GM23248 (cell line): Measurements from ENCODE around the gene POMZP3. TPM values are rescaled to one million over a fixed set of nuclear protein-coding genes. Genes with fewer than 3 reads are reported as not detected.
A peak's percentile ranks its signal among the peaks of the same experiment; 100 is the strongest.
"Not testable (repeated sequence)": the region's sequence is repeated elsewhere in the genome, so short reads cannot be mapped to it uniquely, and the experiment has no call there.

Experiments
- DNase-seq: peaks from one replicate; pipeline ENCODE4 v3.0.0-alpha.2; 2015
- H2AFZ ChIP-seq: fragments of 200-600 bp; sonication (generic); 2 replicates; pipeline ENCODE4 v1.6.1; 2016; ENCODE audit warnings: antibody characterized with exemption
- H3F3A ChIP-seq: fragments of 200-600 bp; sonication (generic); 2 replicates; pipeline ENCODE4 v1.6.1; 2016; ENCODE audit warnings: mild to moderate bottlenecking, antibody characterized with exemption, mixed run types; ENCODE audit not compliant: insufficient read depth
- H3K27ac ChIP-seq: fragments of 200-600 bp; sonication (generic); 2 replicates; pipeline ENCODE4 v1.5.1; 2016; ENCODE audit warnings: mild to moderate bottlenecking
- H3K27me3 ChIP-seq: fragments of 200-600 bp; sonication (generic); replicated peaks from 2 replicates; pipeline ENCODE4 v1.6.1; 2016; ENCODE audit warnings: mild to moderate bottlenecking; ENCODE audit not compliant: insufficient read depth
- H3K36me3 ChIP-seq: fragments of 200-600 bp; sonication (generic); 2 replicates; pipeline ENCODE4 v1.6.1; 2016; ENCODE audit warnings: low read depth, mild to moderate bottlenecking
- H3K4me1 ChIP-seq: fragments of 200-600 bp; sonication (generic); 2 replicates; pipeline ENCODE4 v1.6.1; 2016; ENCODE audit warnings: mild to moderate bottlenecking; ENCODE audit not compliant: insufficient read depth
- H3K4me2 ChIP-seq: fragments of 200-600 bp; sonication (generic); one replicate; pipeline ENCODE4 v1.6.1; 2016; ENCODE audit warnings: mild to moderate bottlenecking; ENCODE audit not compliant: unreplicated experiment
- H3K4me3 ChIP-seq: fragments of 200-600 bp; sonication (generic); 2 replicates; pipeline ENCODE4 v1.5.1; 2016; ENCODE audit warnings: mild to moderate bottlenecking
- H3K79me2 ChIP-seq: fragments of 200-600 bp; sonication (generic); 2 replicates; pipeline ENCODE4 v1.6.1; 2016; ENCODE audit warnings: mild to moderate bottlenecking; ENCODE audit not compliant: insufficient read depth
- H3K9ac ChIP-seq: fragments of 200-600 bp; sonication (generic); 2 replicates; pipeline ENCODE4 v1.6.1; 2016; ENCODE audit warnings: mild to moderate bottlenecking
- H3K9me2 ChIP-seq: fragments of 200-600 bp; sonication (generic); 2 replicates; pipeline ENCODE4 v1.6.1; 2016; ENCODE audit warnings: mixed run types, mild to moderate bottlenecking, moderate library complexity; ENCODE audit not compliant: insufficient read depth
- H3K9me3 ChIP-seq: fragments of 200-600 bp; sonication (generic); one replicate; pipeline ENCODE4 v1.6.1; 2017; ENCODE audit warnings: low read depth
- H4K20me1 ChIP-seq: fragments of 200-600 bp; sonication (generic); 2 replicates; pipeline ENCODE4 v1.6.0; 2016; ENCODE audit not compliant: insufficient read depth
- WGBS, 2 experiments: methylation state at CpG; one replicate each; pipeline ENCODE4 v1.1.6; 2015 to 2017; ENCODE audit warnings: low lambda C conversion rate in 2 of 2, low coverage in 1 of 2; ENCODE audit errors: missing lambda C conversion rate in 2 of 2; 5-methylcytosine and 5-hydroxymethylcytosine counted together
- in situ Hi-C: fragments of 300-500 bp; cut with MboI; formaldehyde crosslinking; loops from 2 replicates; pipeline ENCODE4 v1.15.0; 2020
- polyA plus RNA-seq: library from polyadenylated mRNA; unstranded; fragments of >200 nt; fragmentation: Nextera tagmentation; extraction: Ambion mirVana; gene quantifications from 2 replicates; pipeline ENCODE4 v1.2.1, GENCODE V29; 2016
- total RNA-seq: library from RNA; depleted of rRNA; stranded (reverse); fragments of >200 nt; shearing (Covaris generic); gene quantifications from 2 replicates; pipeline ENCODE4 v1.2.3, GENCODE V29; 2014

Gene POMZP3
- total and polyA plus RNA-seq, 2 experiments from 2014 or later: 5.9 to 16.5 TPM

- H3K36me3 ChIP-seq, H3K9me3 ChIP-seq, in situ Hi-C loops, H2AFZ ChIP-seq, H3K27me3 ChIP-seq, H4K20me1 ChIP-seq, H3K9me2 ChIP-seq: not testable (repeated sequence)
- Histone ChIP-seq H3K9ac (peak overlapping the region; percentile 22; the same call in 1 of the 2 replicates), H3F3A (peaks cover 37% of the 10 kb centered on the region), H3K4me1 (peaks cover 36% of the 10 kb centered on the region), H3K27ac (peak overlapping the region; percentile 68), H3K4me2 (peak overlapping the region; percentile 34), H3K79me2 (peaks cover 87% of the 10 kb centered on the region), H3K4me3 (0 out of 2 replicates have a peak overlapping the region, but pooled peaks have one; percentile 21)
- peak; percentile 60 for DNase-seq
- 6 to 15% methylated on average over 4 of the region's 4 CpGs for WGBS, 2 experiments
These were observed 56.7 kb downstream of the POMZP3 start for GRCh38 chr7:76570324-76570775.

- H3K27me3 ChIP-seq, in situ Hi-C loops, H4K20me1 ChIP-seq, H2AFZ ChIP-seq, H3K9me3 ChIP-seq, H3K27ac ChIP-seq, H3K4me3 ChIP-seq, H3K9me2 ChIP-seq, H3K9ac ChIP-seq, H3K36me3 ChIP-seq: not testable (repeated sequence)
- peak; percentile 56 for DNase-seq
- peaks cover 36% of the 10 kb centered on the region for H3K4me1 ChIP-seq
- H3K4me2 ChIP-seq: peak overlapping the region; percentile 40
- H3F3A ChIP-seq: peaks cover 37% of the 10 kb centered on the region
- peaks cover 84% of the 10 kb centered on the region for H3K79me2 ChIP-seq
These were observed 58.3 kb downstream of the POMZP3 start for GRCh38 chr7:76568742-76569141.

GRCh38 chr7:76567753-76568152, 59.3 kb downstream of the POMZP3 start:
- H4K20me1 ChIP-seq, H3K4me2 ChIP-seq, H2AFZ ChIP-seq, in situ Hi-C loops, H3K9me2 ChIP-seq, H3K36me3 ChIP-seq, DNase-seq, H3K4me3 ChIP-seq, H3K9me3 ChIP-seq, H3K9ac ChIP-seq, H3K27ac ChIP-seq, H3K27me3 ChIP-seq: not testable (repeated sequence)
- Histone ChIP-seq H3K79me2 (peaks cover 86% of the 10 kb centered on the region), H3F3A (peaks cover 37% of the 10 kb centered on the region), H3K4me1 (peaks cover 34% of the 10 kb centered on the region)

- H4K20me1 ChIP-seq, H3K27ac ChIP-seq, H3K4me3 ChIP-seq, DNase-seq, H2AFZ ChIP-seq, H3K9me2 ChIP-seq, H3K9ac ChIP-seq, H3K27me3 ChIP-seq, H3K9me3 ChIP-seq, H3K36me3 ChIP-seq, H3K4me2 ChIP-seq, in situ Hi-C loops: not testable (repeated sequence)
- peaks cover 86% of the 10 kb centered on the region for H3K79me2 ChIP-seq
- peaks cover 37% of the 10 kb centered on the region for H3F3A ChIP-seq
- WGBS, 2 experiments: 86 to 94% methylated on average over 1 to 4 of the region's 4 CpGs
- H3K4me1 ChIP-seq: peaks cover 31% of the 10 kb centered on the region
These were observed 59.8 kb downstream of the POMZP3 start for GRCh38 chr7:76567311-76567710.

- H3K36me3 ChIP-seq, H3K9ac ChIP-seq, H3K27ac ChIP-seq, H3K27me3 ChIP-seq, H3K9me3 ChIP-seq, H3K4me2 ChIP-seq, H3K4me3 ChIP-seq, H2AFZ ChIP-seq, H4K20me1 ChIP-seq, DNase-seq, H3K9me2 ChIP-seq, in situ Hi-C loops: not testable (repeated sequence)
- 77 to 86% methylated on average over 3 of the region's 3 CpGs for WGBS, 2 experiments
- Histone ChIP-seq H3K79me2 (peaks cover 96% of the 10 kb centered on the region), H3K4me1 (peaks cover 17% of the 10 kb centered on the region), H3F3A (peaks cover 18% of the 10 kb centered on the region)
These were observed 62.1 kb downstream of the POMZP3 start for GRCh38 chr7:76565001-76565400.

GRCh38 chr7:76561342-76561741, 65.7 kb downstream of the POMZP3 start:
- H3K4me1 ChIP-seq, H3K4me2 ChIP-seq, H3K9me3 ChIP-seq, H3K27me3 ChIP-seq, DNase-seq, H3K36me3 ChIP-seq, H3K4me3 ChIP-seq, H2AFZ ChIP-seq, in situ Hi-C loops, H4K20me1 ChIP-seq, H3K9ac ChIP-seq, H3K27ac ChIP-seq, H3F3A ChIP-seq, H3K9me2 ChIP-seq: not testable (repeated sequence)
- WGBS, 2 experiments: 96 to 100% methylated on average over 3 of the region's 3 CpGs
- peaks cover 94% of the 10 kb centered on the region for H3K79me2 ChIP-seq

GRCh38 chr7:76560157-76560556, 66.9 kb downstream of the POMZP3 start:
- H3K9ac ChIP-seq, DNase-seq, H3K4me2 ChIP-seq, H3K27ac ChIP-seq, H2AFZ ChIP-seq, H3K9me3 ChIP-seq, H3K4me3 ChIP-seq, H3K4me1 ChIP-seq, H3K9me2 ChIP-seq, H4K20me1 ChIP-seq, H3F3A ChIP-seq, H3K27me3 ChIP-seq, in situ Hi-C loops, H3K36me3 ChIP-seq: not testable (repeated sequence)
- WGBS, 2 experiments: 72 to 77% methylated on average over 3 to 4 of the region's 4 CpGs
- peaks cover 94% of the 10 kb centered on the region for H3K79me2 ChIP-seq
